Activated naive CD4-positive, alpha-beta T cell treated with anti-CD3 and anti-CD28 coated beads, Interleukin-2, amount 50 U/mL, for 16 hours (primary cell): ENCODE results near the gene DOCK7.
"Not testable (repeated sequence)": the region's sequence is repeated elsewhere in the genome, so short reads cannot be mapped to it uniquely, and the experiment has no call there.

Source experiments
- DNase-seq: peaks from one replicate; pipeline ENCODE4 v3.0.0-alpha.2; 2020

DOCK7 gene

GRCh38 chr1:62687903-62688686 is at the start of gene DOCK7:
DOCK7 (minus strand) TSS chr1:62688386; CDS start chr1:62688264, 122 bp downstream.
- peak; percentile 52 for DNase-seq

GRCh38 chr1:62735491-62736171 is 47.4 kb upstream of the DOCK7 start:
- DNase-seq = no peak

GRCh38 chr1:62732331-62732730 is 44.1 kb upstream of the DOCK7 start:
- no peak for DNase-seq

- no peak for DNase-seq
These were observed 40.8 kb upstream of the DOCK7 start for GRCh38 chr1:62728963-62729362.

- DNase-seq = no peak
These were observed 39.6 kb upstream of the DOCK7 start for GRCh38 chr1:62727656-62728407.

GRCh38 chr1:62726011-62726442 is 37.8 kb upstream of the DOCK7 start:
- no peak for DNase-seq

- no peak for DNase-seq
These were observed 37.1 kb upstream of the DOCK7 start for GRCh38 chr1:62725255-62725654.

- DNase-seq = no peak
These were observed 36.2 kb upstream of the DOCK7 start for GRCh38 chr1:62724430-62724829.

- DNase-seq = no peak
These were observed 35.7 kb upstream of the DOCK7 start for GRCh38 chr1:62723883-62724282.

GRCh38 chr1:62722796-62723195 is 34.6 kb upstream of the DOCK7 start:
- DNase-seq = no peak

GRCh38 chr1:62720946-62721554 is 32.9 kb upstream of the DOCK7 start:
- no peak for DNase-seq

- not testable (repeated sequence) for DNase-seq
These were observed 30.2 kb upstream of the DOCK7 start for GRCh38 chr1:62718400-62718799.

GRCh38 chr1:62717483-62717882 is 29.3 kb upstream of the DOCK7 start:
- DNase-seq = no peak

- no peak for DNase-seq
These were observed 28.2 kb upstream of the DOCK7 start for GRCh38 chr1:62716397-62716796.

- DNase-seq = no peak
These were observed 24.4 kb upstream of the DOCK7 start for GRCh38 chr1:62712336-62713243.

GRCh38 chr1:62707744-62708120 is 19.5 kb upstream of the DOCK7 start:
- DNase-seq = no peak

GRCh38 chr1:62706985-62707743 is 19.0 kb upstream of the DOCK7 start:
- no peak for DNase-seq

- DNase-seq = not testable (repeated sequence)
These were observed 10.0 kb upstream of the DOCK7 start for GRCh38 chr1:62698161-62698560.

GRCh38 chr1:62694479-62694878 is 6.3 kb upstream of the DOCK7 start:
- DNase-seq = not testable (repeated sequence)

GRCh38 chr1:62693123-62693522 is 4.9 kb upstream of the DOCK7 start:
- no peak for DNase-seq
